ENCODE results near the gene TBC1D22A.

The TBC1D22A gene

DNA sequence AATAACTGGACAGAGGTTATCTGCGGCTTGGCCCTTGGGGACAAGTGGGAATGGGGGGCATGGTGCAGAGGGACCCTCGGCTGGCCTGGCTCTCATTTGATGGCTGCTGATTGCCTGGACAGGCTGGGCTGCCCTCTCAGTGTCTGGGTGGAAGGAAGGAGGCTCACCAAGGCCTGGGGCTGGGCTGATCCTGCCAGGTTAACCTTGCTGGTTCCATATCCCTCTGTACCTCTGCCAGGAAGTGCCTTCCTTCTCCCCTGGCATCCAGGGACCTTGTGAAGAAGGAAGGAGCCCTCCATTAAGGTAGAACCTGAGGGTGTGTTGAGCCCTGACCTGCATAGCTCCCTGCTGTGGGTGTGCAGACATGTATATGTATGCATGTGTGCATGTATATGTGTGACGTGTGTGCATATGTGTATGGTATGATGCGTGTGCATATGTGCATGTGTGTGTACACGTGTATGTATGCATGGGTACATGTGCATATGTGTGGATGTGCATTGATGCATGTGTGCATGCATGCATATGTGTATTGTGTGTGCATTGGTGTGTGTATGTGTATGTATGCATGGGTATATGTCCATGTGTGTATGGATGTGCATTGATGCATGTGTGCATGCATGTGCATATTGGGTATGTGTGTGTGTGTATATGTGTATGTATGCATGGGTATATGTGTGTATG, 433.9 kb downstream of the TBC1D22A start:
- DNase-seq (ENCODE audit: insufficient read length, low spot score) (no peak), FAIRE-seq (no peak)
- no peak for TF ChIP-seq POLR2A (IDR thresholded peaks at IDR 0.05; ENCODE audit: low read depth, low read length)

DNA sequence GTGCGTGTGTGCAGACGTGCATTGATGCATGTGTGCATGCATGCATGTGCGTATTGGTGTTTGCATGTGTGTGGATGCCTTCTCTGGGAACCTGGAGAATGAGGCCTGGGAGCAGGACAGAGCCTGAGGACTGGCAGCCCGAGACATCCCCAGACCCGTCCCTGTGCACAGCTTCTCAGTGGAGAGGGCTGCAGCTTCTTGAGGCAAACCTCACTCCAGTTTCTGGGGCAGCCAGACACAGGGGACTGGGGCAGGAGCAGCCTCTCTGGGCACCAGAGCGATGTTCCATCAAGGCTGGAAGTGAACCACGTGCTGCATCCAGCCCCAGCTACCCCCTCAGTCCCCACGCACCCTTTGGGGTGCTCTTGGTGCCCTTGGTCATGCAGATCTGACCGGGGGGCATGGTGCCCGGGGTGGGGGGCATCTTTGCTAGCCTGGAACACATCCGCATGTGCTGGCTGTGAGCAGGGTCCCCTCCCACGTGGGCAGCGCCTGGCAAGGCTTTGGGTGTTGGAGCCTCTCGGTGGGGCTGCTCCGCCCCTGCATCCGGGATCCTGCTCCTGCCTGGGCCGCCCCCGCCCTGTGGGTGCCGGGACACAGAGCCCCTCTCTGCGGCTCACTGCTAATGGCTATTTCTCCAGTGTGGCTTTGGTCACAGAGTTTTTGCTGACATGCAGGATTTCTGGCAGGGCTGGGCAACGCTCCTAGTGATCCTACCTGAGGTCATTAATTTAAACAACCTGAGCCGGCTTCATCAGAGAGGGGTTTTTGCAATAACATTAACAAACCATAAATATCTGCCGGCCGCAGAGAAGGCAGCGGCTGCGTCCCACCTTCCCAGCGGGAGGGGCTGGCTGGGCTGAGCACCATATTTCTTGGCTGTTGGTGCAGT, 434.7 kb downstream of the TBC1D22A start:
- no peak for TF ChIP-seq POLR2A (IDR thresholded peaks at IDR 0.05; ENCODE audit: low read depth, low read length)
- no peak for FAIRE-seq
- DNase-seq (ENCODE audit: insufficient read length, low spot score), result no peak

GRCh38 chr22:47197773-47198500, 435.5 kb downstream of the TBC1D22A start:
- DNase-seq (ENCODE audit: insufficient read length, low spot score) (no peak), FAIRE-seq (no peak)
- TF ChIP-seq POLR2A (IDR thresholded peaks at IDR 0.05; ENCODE audit: low read depth, low read length), result no peak

DNA sequence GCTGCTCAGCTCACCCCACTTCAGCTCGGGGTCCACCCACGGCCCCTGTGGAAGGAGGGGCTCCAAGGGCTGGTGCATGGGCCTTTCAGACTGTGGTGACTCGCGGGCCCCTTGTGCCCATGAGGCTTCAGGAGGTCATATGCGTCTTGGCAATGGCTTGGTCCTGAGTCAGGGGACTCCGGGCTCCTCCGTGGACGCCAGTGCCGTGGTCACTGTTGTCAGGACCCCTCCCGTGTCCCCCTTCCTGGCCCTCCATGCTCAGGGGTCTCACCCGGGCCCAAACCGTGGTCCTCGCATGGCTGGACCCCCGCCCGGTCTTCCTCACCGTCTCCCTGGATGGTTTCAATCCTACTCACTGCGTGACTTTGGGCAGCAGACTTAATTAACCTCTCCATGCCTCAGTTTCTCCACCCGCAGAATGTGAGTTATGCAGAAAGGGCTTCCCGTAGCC, 436.4 kb downstream of the TBC1D22A start:
- TF ChIP-seq POLR2A (IDR thresholded peaks at IDR 0.05; ENCODE audit: low read depth, low read length), result no peak
- DNase-seq (ENCODE audit: insufficient read length, low spot score) (no peak), FAIRE-seq (no peak)

DNA sequence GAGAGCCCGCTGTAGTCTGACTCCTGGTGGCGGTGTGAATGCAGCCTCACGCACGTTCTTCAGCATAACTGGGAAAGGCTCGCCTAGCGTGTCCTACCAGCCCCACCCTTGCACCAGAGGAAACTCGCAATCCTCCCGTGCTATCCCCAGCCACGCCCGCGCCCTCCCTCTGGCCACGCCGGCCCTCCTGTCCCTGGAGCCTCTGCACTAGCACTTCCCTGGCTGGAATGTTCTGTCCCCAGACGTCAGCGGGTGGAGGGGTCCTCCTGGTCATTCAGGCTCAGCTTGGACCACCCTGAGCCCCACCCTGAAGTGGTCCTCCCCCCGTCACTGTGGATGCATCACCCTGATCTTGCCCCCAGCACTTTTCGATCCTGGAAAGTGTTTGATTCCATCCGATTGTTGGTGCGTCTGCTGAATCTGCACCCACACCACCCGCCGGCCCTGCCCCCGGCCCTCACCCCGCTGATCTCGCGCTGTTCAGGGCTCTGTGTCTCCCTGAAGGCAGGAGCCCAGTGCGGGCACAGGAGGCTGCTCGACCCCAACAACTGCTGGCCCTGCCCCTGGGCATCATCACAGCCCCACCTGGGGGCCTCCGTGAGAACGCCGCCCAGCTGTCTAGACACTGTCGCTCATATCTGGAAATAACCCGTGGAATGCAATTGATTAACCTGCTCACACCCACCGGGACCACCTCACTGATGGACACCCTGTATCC, 437.0 kb downstream of the TBC1D22A start:
- DNase-seq (ENCODE audit: insufficient read length, low spot score), result no peak
- no peak for TF ChIP-seq POLR2A (IDR thresholded peaks at IDR 0.05; ENCODE audit: low read depth, low read length)
- FAIRE-seq, result no peak

GRCh38 chr22:47199979-47200272, 437.5 kb downstream of the TBC1D22A start:
- DNase-seq (ENCODE audit: insufficient read length, low spot score) (no peak), FAIRE-seq (no peak)
- TF ChIP-seq POLR2A (IDR thresholded peaks at IDR 0.05; ENCODE audit: low read depth, low read length), result no peak

DNA sequence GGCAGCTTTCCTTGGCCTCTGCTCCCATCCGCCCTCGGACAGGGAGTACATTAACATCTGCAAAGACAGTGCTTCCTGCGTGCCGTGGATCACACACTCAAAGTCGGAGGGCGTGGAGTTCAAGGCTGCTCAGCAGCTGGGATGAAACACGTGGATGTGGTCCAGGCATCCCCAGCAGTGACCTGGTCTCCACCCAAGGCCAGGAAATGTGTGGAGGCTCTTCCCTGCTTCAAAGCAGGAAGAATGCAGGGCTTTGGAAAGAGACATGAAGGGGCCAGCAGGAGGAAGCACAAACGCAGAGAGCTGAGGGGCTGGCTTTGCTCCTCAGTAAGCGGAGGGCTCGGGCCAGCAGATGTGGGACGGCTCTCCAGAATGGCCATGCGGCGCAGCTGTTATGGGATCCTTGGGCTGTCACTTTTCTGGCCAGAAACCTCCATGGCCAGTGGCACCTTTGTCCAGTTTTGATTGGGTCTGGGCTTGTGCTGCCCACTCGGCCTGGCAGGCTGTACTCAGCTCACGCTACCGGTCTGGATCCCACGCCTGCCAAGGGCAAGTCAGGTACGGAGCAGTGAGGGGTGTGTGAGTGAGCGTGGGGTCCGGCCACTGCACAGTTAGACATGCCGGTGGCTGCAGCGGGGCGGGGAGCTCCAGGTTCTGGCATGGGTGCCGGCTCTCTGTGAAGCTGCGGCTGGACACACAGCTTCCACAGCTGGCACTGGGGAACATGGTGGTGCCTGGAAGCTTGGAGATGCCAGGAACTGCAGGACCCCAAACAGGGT, 438.0 kb downstream of the TBC1D22A start:
- no peak for TF ChIP-seq POLR2A (IDR thresholded peaks at IDR 0.05; ENCODE audit: low read depth, low read length)
- DNase-seq (ENCODE audit: insufficient read length, low spot score), result no peak
- FAIRE-seq, result no peak

DNA sequence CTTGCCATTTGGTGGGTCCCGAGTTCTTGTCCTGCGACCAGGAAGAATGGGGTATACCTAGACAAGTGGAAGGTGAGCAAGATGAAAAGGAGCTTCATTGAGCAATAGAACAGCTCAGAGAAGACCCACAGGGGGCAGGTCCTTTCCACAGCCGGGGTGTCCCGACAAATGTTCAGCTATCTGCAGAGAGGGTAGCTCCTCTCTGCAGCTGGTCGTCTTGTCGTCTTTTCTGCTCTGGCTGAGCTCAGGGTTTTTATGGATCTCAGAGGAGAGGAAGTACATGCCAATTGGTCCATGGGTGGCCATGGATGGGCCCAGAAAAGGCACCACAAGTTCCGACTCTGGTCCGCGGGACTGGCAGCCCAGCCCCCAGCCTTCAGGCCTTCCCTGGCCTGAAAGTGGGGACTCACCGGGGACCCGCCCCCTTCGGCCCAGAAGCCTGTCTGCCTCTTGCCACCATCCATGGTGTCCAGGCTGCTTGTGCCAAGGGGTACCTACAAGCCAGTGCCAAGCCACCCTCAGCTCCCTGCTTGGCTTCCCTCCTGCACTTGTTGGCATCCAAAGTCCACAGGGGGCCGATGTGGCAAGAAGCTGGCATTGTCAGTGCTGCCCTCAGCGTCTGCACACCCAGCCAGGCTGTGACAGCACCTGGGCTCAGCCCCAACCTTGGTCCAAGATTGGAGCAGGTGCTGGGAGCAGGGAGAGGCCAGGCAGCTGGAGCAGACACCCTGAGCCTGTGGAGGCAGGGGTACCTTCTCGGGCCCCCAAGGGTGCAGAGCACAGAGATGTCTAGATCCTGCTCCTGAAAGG, 438.9 kb downstream of the TBC1D22A start:
- no peak for TF ChIP-seq POLR2A (IDR thresholded peaks at IDR 0.05; ENCODE audit: low read depth, low read length)
- FAIRE-seq (no peak), DNase-seq (ENCODE audit: insufficient read length, low spot score) (no peak)

- TF ChIP-seq POLR2A (IDR thresholded peaks at IDR 0.05; ENCODE audit: low read depth, low read length), result no peak
- no peak for DNase-seq (ENCODE audit: insufficient read length, low spot score)
- FAIRE-seq, result no peak
Observed at GRCh38 chr22:47201996-47202818, 439.8 kb downstream of the TBC1D22A start.

DNA sequence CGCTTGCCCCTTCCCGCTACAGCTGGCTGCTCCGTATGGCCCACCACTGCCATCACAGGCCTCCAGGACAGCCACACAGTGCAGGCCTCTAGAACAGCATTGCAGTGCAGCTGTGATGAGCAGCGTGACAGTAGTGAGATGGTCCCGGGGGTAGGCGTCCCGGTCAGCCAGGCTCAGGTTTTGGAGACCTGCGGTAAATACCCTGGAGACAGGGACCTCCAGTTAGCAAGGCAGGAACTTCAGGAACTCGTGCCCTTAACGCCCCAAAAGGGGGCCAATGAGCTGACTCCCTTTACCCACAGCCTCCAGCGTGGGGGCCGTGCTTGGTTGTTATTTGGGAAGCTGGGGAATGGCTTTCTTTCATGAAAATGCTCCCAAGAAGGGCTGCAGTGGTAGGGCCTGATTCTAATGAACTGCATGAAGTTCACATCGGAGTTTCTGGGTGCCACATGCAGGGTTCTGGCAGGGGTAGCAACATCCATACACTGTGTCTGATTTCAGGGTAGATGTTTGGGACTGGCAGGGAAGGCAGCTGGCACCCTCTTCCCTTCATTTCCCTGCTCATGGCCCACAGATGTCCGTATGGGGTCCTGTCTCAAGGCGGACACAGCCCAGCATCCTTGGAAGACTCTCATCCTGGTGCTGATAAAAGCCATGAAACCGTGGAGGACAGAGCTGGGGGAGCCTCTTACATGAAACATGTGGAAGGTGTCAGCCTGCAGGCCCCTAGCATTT, 440.5 kb downstream of the TBC1D22A start:
- DNase-seq (ENCODE audit: insufficient read length, low spot score) (no peak), FAIRE-seq (no peak)
- no peak for TF ChIP-seq POLR2A (IDR thresholded peaks at IDR 0.05; ENCODE audit: low read depth, low read length)

- DNase-seq (ENCODE audit: insufficient read length, low spot score) (no peak), FAIRE-seq (no peak)
- TF ChIP-seq POLR2A (IDR thresholded peaks at IDR 0.05; ENCODE audit: low read depth, low read length), result no peak
Observed at GRCh38 chr22:47203554-47203991, 441.1 kb downstream of the TBC1D22A start.

Measured in H54 (cell line).